ENCODE results near the gene SCIN. TPM values are rescaled to one million over a fixed set of nuclear protein-coding genes. Genes with fewer than 3 reads are reported as not detected.

Gene SCIN
- total and polyA plus RNA-seq, 12 donors = 0.06 to 5.5 (median 0.79) TPM

DNA sequence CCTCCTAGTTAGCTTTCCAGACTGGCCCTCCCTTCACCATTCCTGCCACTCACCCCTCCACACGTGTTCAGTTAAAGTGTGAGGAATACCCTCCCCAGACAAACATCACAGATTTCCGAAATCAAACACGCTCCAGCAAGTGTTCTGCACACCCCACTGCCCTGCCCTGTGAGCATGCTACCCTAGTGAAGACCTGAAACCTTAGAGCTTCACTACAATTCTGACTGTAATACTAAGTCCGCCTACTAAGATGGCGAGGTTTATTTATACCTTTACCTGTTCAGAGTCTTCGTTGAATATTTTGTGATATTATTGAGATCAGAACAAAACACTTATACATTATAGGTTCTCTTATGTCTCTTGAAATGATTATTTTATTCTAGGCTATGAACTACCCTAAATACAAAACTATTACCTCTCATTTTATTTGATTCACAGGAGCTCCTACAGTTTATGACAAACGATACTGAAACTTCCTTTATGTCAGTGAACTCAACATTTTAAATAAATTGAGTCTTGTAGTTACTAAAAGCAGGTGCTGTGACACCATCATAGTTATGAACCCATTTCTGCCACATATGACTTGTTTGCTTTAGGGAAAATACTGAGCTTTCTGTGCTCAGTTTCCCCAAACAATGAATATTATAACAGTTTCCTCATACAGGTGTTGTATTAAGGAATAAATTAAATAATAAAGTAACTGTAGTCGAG lies 8.6 kb downstream of the SCIN start:
- Histone ChIP-seq H3K4me1 (replicated peaks in 1 of 2) (no peaks in the 10 kb centered on the region), H3K9me3 (replicated peaks in 1 of 3) (no peaks in the 10 kb centered on the region), H3K27ac (no peak overlapping the region), H3K4me3 (no peak overlapping the region), H3K36me3 (replicated peaks in 1 of 2) (no peaks in the 10 kb centered on the region), H3K27me3 (no peaks in the 10 kb centered on the region)
- 63 to 74% (median 71%) methylated on average over 8 of the region's 8 CpGs for WGBS, 4 donors
- no peak for DNase-seq
- TF ChIP-seq, protein P1, sequence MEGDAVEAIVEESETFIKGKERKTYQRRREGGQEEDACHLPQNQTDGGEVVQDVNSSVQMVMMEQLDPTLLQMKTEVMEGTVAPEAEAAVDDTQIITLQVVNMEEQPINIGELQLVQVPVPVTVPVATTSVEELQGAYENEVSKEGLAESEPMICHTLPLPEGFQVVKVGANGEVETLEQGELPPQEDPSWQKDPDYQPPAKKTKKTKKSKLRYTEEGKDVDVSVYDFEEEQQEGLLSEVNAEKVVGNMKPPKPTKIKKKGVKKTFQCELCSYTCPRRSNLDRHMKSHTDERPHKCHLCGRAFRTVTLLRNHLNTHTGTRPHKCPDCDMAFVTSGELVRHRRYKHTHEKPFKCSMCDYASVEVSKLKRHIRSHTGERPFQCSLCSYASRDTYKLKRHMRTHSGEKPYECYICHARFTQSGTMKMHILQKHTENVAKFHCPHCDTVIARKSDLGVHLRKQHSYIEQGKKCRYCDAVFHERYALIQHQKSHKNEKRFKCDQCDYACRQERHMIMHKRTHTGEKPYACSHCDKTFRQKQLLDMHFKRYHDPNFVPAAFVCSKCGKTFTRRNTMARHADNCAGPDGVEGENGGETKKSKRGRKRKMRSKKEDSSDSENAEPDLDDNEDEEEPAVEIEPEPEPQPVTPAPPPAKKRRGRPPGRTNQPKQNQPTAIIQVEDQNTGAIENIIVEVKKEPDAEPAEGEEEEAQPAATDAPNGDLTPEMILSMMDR (IDR thresholded peaks at IDR 0.05) = no peak
- TF ChIP-seq POLR2A (IDR thresholded peaks at IDR 0.05) = no peak
- intact Hi-C loops (cut with DNase I) = no loop called here

DNA sequence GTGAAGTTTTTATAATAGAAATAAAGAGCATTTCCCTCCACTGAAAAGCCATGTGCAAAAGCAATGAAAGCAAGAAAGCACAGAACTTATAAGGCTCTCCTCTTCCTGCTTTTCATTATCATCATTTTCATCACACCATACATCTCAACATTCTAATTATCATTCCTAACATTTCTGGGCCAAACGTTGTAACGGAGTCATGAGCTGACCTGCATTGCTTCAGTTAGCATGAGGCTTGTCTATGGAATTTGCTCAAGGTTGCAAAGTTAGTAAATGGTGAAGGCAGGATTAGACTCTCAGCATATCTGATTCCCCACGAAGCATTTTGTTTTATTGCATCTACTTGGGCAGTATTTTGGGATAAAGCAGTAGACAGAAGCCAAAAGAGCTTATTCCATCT lies 11.4 kb downstream of the SCIN start:
- Histone ChIP-seq H3K4me3 (no peak overlapping the region), H3K27me3 (no peaks in the 10 kb centered on the region), H3K9me3 (replicated peaks in 1 of 3) (no peaks in the 10 kb centered on the region), H3K27ac (no peak overlapping the region), H3K36me3 (replicated peaks in 1 of 2) (no peaks in the 10 kb centered on the region), H3K4me1 (replicated peaks in 1 of 2) (no peaks in the 10 kb centered on the region)
- intact Hi-C loops (cut with DNase I) = no loop called here
- no peak for DNase-seq
- 37 to 43% (median 38%) methylated on average over 3 of the region's 3 CpGs for WGBS, 4 donors
- TF ChIP-seq, protein P1 (IDR thresholded peaks at IDR 0.05) = no peak
- TF ChIP-seq POLR2A (IDR thresholded peaks at IDR 0.05) = no peak

DNA sequence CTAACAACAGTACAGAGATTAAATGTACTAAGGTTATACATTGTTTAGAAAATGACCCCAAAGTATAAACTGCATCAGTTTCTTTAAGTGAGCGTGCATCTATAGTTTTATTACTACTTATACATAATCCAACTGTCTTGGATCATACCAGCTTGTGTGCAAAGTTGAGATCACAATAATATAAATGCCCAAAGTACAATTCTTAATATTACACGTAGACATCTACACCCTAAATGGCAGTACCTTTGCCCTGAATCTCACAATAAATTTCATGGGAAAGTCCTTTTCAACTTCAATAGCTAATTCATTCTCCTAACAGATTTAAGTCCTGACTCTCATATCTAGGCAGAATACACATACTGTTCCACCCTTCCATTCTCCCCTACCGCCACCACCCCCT lies 11.8 kb downstream of the SCIN start:
- Histone ChIP-seq H3K27ac (no peak overlapping the region), H3K9me3 (replicated peaks in 1 of 3) (no peaks in the 10 kb centered on the region), H3K4me1 (replicated peaks in 1 of 2) (no peaks in the 10 kb centered on the region), H3K4me3 (no peak overlapping the region), H3K36me3 (replicated peaks in 1 of 2) (no peaks in the 10 kb centered on the region), H3K27me3 (no peaks in the 10 kb centered on the region)
- no peak for DNase-seq
- WGBS, 4 donors = 73 to 82% (median 77%) methylated on average over 3 of the region's 3 CpGs
- TF ChIP-seq, protein P1 (IDR thresholded peaks at IDR 0.05) = no peak
- TF ChIP-seq POLR2A (IDR thresholded peaks at IDR 0.05) = no peak
- intact Hi-C loops (cut with DNase I) = no loop called here

DNA sequence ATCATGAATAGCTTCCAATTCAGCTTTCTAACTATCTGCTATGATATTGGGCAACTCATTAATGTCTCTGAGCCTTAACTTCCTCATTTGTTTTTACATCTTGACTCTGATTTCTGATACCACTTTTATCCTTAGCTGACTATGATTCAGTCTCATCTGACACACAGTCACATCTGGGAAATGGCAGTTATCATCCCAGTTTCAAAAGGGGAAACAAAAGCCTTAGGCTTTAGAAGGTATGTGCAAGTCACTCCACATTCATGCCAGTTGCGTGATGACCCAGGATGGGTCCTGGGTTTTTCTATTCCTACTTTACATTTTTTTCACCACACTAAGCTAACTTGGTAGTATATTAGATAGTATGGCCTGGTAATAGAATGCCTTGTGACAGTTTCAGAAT lies 12.7 kb downstream of the SCIN start:
- no peaks in the 10 kb centered on the region for H3K27me3 ChIP-seq
- peak in 1 of 7 donors; percentile 8 for DNase-seq
- no peak overlapping the region for H3K4me3 ChIP-seq
- no peaks in the 10 kb centered on the region for H3K4me1 ChIP-seq (replicated peaks in 1 of 2)
- H3K9me3 ChIP-seq (replicated peaks in 1 of 3) = no peaks in the 10 kb centered on the region
- H3K36me3 ChIP-seq (replicated peaks in 1 of 2) = no peaks in the 10 kb centered on the region
- TF ChIP-seq, protein P1 (IDR thresholded peaks at IDR 0.05) = no peak
- no peak for TF ChIP-seq POLR2A (IDR thresholded peaks at IDR 0.05)
- intact Hi-C loops (cut with DNase I) = no loop called here
- 57 to 83% (median 77%) methylated on average over 1 of the region's 1 CpG for WGBS, 4 donors
- no peak overlapping the region for H3K27ac ChIP-seq

Measured in adrenal gland (tissue), 12 donors.